Measurements from ENCODE around the gene CPNE5. TPM values are rescaled to one million over a fixed set of nuclear protein-coding genes. Genes with fewer than 3 reads are reported as not detected.

Gene CPNE5
- total RNA-seq, 1 experiment from 2014 or later, result 0.44 TPM

DNA sequence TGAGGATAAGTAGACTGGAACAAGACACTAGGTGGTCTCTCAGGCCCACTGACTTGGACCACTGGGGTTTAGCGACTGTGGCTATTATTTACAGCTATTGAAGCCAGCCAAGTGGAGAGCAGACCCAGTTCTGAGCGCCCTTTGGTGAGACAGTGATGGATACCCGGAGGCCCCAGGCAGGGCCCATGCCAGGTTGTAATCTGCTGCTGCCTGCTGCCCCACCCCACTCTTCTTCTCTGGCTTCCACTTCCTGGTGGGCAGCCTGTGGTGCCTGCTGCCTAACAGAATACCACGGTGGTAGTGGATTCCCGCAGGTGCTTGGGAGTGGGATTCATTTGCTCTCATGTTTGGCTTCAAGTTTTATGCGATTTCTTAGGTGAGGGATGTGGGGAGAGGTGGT is 141.0 kb downstream of the CPNE5 start:
- intact Hi-C loops (cut with micrococcal nuclease; ENCODE audit: unreplicated experiment), result no loop called here
- ATAC-seq (no peak), DNase-seq (ENCODE audit: low read depth, low spot score) (no peak)
- BruUV-seq (replicated peaks), result no TSS peak
- ChIA-PET POLR2A (no interaction called here), CTCF (no interaction called here)
- Histone ChIP-seq H3K36me3 (ENCODE audit: control insufficient read depth, insufficient read depth, low read length) (no peaks in the 10 kb centered on the region), H3K9me3 (ENCODE audit: control insufficient read depth, insufficient read depth, low read depth, low read length) (no peaks in the 10 kb centered on the region), H3K27me3 (ENCODE audit: control insufficient read depth, insufficient read depth, low read length) (no peaks in the 10 kb centered on the region), H3K4me3 (ENCODE audit: low read depth in 2 of 2, low read length in 2 of 2) (no peak overlapping the region), H3K4me1 (ENCODE audit: control insufficient read depth, insufficient read depth, low read length) (no peaks in the 10 kb centered on the region), H3K27ac (ENCODE audit: low read length) (no peak overlapping the region)
- TF ChIP-seq, protein P1, sequence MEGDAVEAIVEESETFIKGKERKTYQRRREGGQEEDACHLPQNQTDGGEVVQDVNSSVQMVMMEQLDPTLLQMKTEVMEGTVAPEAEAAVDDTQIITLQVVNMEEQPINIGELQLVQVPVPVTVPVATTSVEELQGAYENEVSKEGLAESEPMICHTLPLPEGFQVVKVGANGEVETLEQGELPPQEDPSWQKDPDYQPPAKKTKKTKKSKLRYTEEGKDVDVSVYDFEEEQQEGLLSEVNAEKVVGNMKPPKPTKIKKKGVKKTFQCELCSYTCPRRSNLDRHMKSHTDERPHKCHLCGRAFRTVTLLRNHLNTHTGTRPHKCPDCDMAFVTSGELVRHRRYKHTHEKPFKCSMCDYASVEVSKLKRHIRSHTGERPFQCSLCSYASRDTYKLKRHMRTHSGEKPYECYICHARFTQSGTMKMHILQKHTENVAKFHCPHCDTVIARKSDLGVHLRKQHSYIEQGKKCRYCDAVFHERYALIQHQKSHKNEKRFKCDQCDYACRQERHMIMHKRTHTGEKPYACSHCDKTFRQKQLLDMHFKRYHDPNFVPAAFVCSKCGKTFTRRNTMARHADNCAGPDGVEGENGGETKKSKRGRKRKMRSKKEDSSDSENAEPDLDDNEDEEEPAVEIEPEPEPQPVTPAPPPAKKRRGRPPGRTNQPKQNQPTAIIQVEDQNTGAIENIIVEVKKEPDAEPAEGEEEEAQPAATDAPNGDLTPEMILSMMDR (IDR thresholded peaks at IDR 0.05), result no peak
- TF ChIP-seq POLR2AphosphoS5 (IDR thresholded peaks at IDR 0.05; ENCODE audit: low read depth, low read length) (no peak), SIN3A (IDR thresholded peaks at IDR 0.05; ENCODE audit: borderline replicate concordance, insufficient read depth, low read depth, low read length) (no peak), TCF7L2 (IDR thresholded peaks at IDR 0.05; ENCODE audit: low read depth, low read length) (no peak)
- TF ChIP-seq, protein P2, sequence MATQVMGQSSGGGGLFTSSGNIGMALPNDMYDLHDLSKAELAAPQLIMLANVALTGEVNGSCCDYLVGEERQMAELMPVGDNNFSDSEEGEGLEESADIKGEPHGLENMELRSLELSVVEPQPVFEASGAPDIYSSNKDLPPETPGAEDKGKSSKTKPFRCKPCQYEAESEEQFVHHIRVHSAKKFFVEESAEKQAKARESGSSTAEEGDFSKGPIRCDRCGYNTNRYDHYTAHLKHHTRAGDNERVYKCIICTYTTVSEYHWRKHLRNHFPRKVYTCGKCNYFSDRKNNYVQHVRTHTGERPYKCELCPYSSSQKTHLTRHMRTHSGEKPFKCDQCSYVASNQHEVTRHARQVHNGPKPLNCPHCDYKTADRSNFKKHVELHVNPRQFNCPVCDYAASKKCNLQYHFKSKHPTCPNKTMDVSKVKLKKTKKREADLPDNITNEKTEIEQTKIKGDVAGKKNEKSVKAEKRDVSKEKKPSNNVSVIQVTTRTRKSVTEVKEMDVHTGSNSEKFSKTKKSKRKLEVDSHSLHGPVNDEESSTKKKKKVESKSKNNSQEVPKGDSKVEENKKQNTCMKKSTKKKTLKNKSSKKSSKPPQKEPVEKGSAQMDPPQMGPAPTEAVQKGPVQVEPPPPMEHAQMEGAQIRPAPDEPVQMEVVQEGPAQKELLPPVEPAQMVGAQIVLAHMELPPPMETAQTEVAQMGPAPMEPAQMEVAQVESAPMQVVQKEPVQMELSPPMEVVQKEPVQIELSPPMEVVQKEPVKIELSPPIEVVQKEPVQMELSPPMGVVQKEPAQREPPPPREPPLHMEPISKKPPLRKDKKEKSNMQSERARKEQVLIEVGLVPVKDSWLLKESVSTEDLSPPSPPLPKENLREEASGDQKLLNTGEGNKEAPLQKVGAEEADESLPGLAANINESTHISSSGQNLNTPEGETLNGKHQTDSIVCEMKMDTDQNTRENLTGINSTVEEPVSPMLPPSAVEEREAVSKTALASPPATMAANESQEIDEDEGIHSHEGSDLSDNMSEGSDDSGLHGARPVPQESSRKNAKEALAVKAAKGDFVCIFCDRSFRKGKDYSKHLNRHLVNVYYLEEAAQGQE (IDR thresholded peaks at IDR 0.05; ENCODE audit: insufficient read depth in 1 of 2, low read depth in 2 of 2, low read length in 1 of 2), result no peak
- in situ Hi-C loops (cut with HindIII; ENCODE audit: low pct_unique_long_range_greater_than_20kb, low sequenced_read_pairs), result no loop called here

GRCh38 chr6:36697481-36697903 is 141.8 kb downstream of the CPNE5 start, which contains the start of gene RAB44:
RAB44 (plus strand) TSS chr6:36697826; CDS start chr6:36704236, 6,410 bp downstream.
- no peaks in the 10 kb centered on the region for H3K36me3 ChIP-seq (ENCODE audit: control insufficient read depth, insufficient read depth, low read length)
- H3K9me3 ChIP-seq (ENCODE audit: control insufficient read depth, insufficient read depth, low read depth, low read length), result no peaks in the 10 kb centered on the region
- H3K27me3 ChIP-seq (ENCODE audit: control insufficient read depth, insufficient read depth, low read length), result no peaks in the 10 kb centered on the region
- intact Hi-C loops (cut with micrococcal nuclease; ENCODE audit: unreplicated experiment), result no loop called here
- H3K4me1 ChIP-seq (ENCODE audit: control insufficient read depth, insufficient read depth, low read length), result no peaks in the 10 kb centered on the region
- BruUV-seq (replicated peaks), result no TSS peak
- no peak within 1 kb of the TSS for H3K4me3 ChIP-seq (ENCODE audit: low read depth in 2 of 2, low read length in 2 of 2)
- DNase-seq (ENCODE audit: low read depth, low spot score) (no peak), ATAC-seq (no peak)
- in situ Hi-C loops (cut with HindIII; ENCODE audit: low pct_unique_long_range_greater_than_20kb, low sequenced_read_pairs), result no loop called here
- ChIA-PET CTCF (interaction anchor here (0.6 kb wide), 1 partner anchor 180 kb away, joined by 3 read pairs; no protein-coding TSS in a partner anchor), POLR2A (interaction anchor here (0.6 kb wide), 1 partner anchor 369 kb away, joined by 8 read pairs; no protein-coding TSS in a partner anchor)
- H3K27ac ChIP-seq (ENCODE audit: low read length), result no peak within 1 kb of the TSS
- TF ChIP-seq, protein P2 (IDR thresholded peaks at IDR 0.05; ENCODE audit: insufficient read depth in 1 of 2, low read depth in 2 of 2, low read length in 1 of 2), result no peak
- TF ChIP-seq POLR2AphosphoS5 (IDR thresholded peaks at IDR 0.05; ENCODE audit: low read depth, low read length), result no peak
- no peak for TF ChIP-seq SIN3A (IDR thresholded peaks at IDR 0.05; ENCODE audit: borderline replicate concordance, insufficient read depth, low read depth, low read length)
- TF ChIP-seq TCF7L2 (IDR thresholded peaks at IDR 0.05; ENCODE audit: low read depth, low read length), result no peak
- TF ChIP-seq, protein P1 (IDR thresholded peaks at IDR 0.05), result no peak

All from Panc1 (cell line).